HEK293T (cell line): ENCODE data around the gene NCL.
A peak's percentile ranks its signal among the peaks of the same experiment; 100 is the strongest.

Experiments
- CTCF ChIA-PET: fragments of 350-600 bp; formaldehyde crosslinking; extraction: SDS; loops from one replicate; lab custom pipeline; 2021; ENCODE audit warnings: antibody characterized with exemption, inconsistent platforms; lab: Yijun Ruan, JAX
- POLR2A ChIA-PET: fragments of 350-600 bp; formaldehyde crosslinking; extraction: SDS; loops from one replicate; lab custom pipeline; 2020; ENCODE audit warnings: antibody characterized with exemption, inconsistent platforms; lab: Yijun Ruan, JAX
- DNase-seq: peaks from one replicate; pipeline ENCODE4 v3.0.0; 2012; ENCODE audit warnings: mixed read lengths; ENCODE audit errors: extremely low spot score
- ARNT ChIP-seq: fragments of 450-650 bp; IDR thresholded peaks from 2 replicates; pipeline ENCODE4 v1.6.1; 2017; ENCODE audit warnings: mild to moderate bottlenecking
- BHLHE40 ChIP-seq: fragments of 450-650 bp; IDR thresholded peaks from 2 replicates; pipeline ENCODE4 v1.6.1; 2016; ENCODE audit warnings: mild to moderate bottlenecking, moderate library complexity, borderline replicate concordance
- CTBP1 ChIP-seq: fragments of 450-650 bp; IDR thresholded peaks from 2 replicates; pipeline ENCODE4 v1.6.1; 2016; ENCODE audit warnings: borderline replicate concordance
- ELF4 ChIP-seq: fragments of 450-650 bp; IDR thresholded peaks from 2 replicates; pipeline ENCODE4 v1.6.1; 2017; ENCODE audit warnings: antibody characterized with exemption
- FOXA1 ChIP-seq: fragments of 450-650 bp; IDR thresholded peaks from 2 replicates; pipeline ENCODE4 v1.6.1; 2016; ENCODE audit warnings: mild to moderate bottlenecking
- FOXK2 ChIP-seq: fragments of 450-650 bp; IDR thresholded peaks from 2 replicates; pipeline ENCODE4 v1.6.1; 2016; ENCODE audit warnings: mild to moderate bottlenecking
- FOXM1 ChIP-seq: fragments of 450-650 bp; IDR thresholded peaks from 2 replicates; pipeline ENCODE4 v1.6.1; 2017; ENCODE audit warnings: mild to moderate bottlenecking, borderline replicate concordance
- HDGF ChIP-seq: fragments of 450-650 bp; IDR thresholded peaks from 2 replicates; pipeline ENCODE4 v1.6.1; 2017; ENCODE audit warnings: antibody characterized with exemption, borderline replicate concordance
- L3MBTL2 ChIP-seq: fragments of 450-650 bp; conservative IDR thresholded peaks from 2 replicates; pipeline ENCODE4 v1.6.1; 2016; ENCODE audit warnings: mild to moderate bottlenecking
- LEF1 ChIP-seq: fragments of 450-650 bp; IDR thresholded peaks from 2 replicates; pipeline ENCODE4 v1.6.1; 2017; ENCODE audit warnings: mild to moderate bottlenecking, borderline replicate concordance
- NFRKB ChIP-seq: fragments of 450-650 bp; IDR thresholded peaks from 2 replicates; pipeline ENCODE4 v1.6.1; 2016; ENCODE audit warnings: mild to moderate bottlenecking, moderate library complexity
- PKNOX1 ChIP-seq: fragments of 450-650 bp; IDR thresholded peaks from 2 replicates; pipeline ENCODE4 v1.6.1; 2016
- SP1 ChIP-seq: fragments of 450-650 bp; IDR thresholded peaks from 2 replicates; pipeline ENCODE4 v1.6.1; 2017
- SUZ12 ChIP-seq: fragments of 450-650 bp; IDR thresholded peaks from 2 replicates; pipeline ENCODE4 v1.6.1; 2016; ENCODE audit warnings: mild to moderate bottlenecking
- TARDBP ChIP-seq: fragments of 450-650 bp; IDR thresholded peaks from 2 replicates; pipeline ENCODE4 v1.6.1; 2016
- ZNF384 ChIP-seq: fragments of 450-650 bp; IDR thresholded peaks from 2 replicates; pipeline ENCODE4 v1.6.1; 2016

Gene NCL

GRCh38 chr2:231483398-231484329 lies 19.4 kb upstream of the NCL start:
- ChIA-PET CTCF (interaction anchor here (1.0 to 3.1 kb wide), 4 partner anchors 7 to 15 kb away, joined by 3 to 20 read pairs (median 4); no protein-coding TSS in a partner anchor), POLR2A (interaction anchor here (9.9 kb wide), 1 partner anchor 18 kb away, joined by 134 read pairs; the partner anchor contains the start of gene NCL)
- no peak for DNase-seq
- TF ChIP-seq TARDBP (no peak), SP1 (no peak), FOXA1 (no peak), CTBP1 (no peak), FOXK2 (no peak), SUZ12 (no peak), NFRKB (no peak), ELF4 (no peak), HDGF (no peak), PKNOX1 (no peak), FOXM1 (no peak), LEF1 (no peak), ARNT (no peak), L3MBTL2 (no peak), BHLHE40 (no peak)

- CTCF ChIA-PET, result interaction anchor here (0.7 to 3.1 kb wide), 7 partner anchors 8 to 31 kb away, joined by 3 to 20 read pairs (median 4); partner anchors contain the start of gene NCL
- POLR2A ChIA-PET, result interaction anchor here (1.0 to 9.9 kb wide), 3 partner anchors 17 to 31 kb away, joined by 5 to 134 read pairs (median 10); partner anchors contain the start of gene NCL
Observed at GRCh38 chr2:231482806-231483391, 18.6 kb upstream of the NCL start.

GRCh38 chr2:231480781-231481180 lies 16.5 kb upstream of the NCL start:
- ChIA-PET CTCF (interaction anchor here (0.6 to 3.1 kb wide), 5 partner anchors 12 to 496 kb away, joined by 3 to 20 read pairs (median 5); no protein-coding TSS in a partner anchor), POLR2A (interaction anchor here (2.4 to 9.9 kb wide), 2 partner anchors 15 to 33 kb away, joined by 10 to 134 read pairs; partner anchors contain the start of gene NCL)
- TF ChIP-seq FOXA1, result no peak
- TF ChIP-seq LEF1, result no peak
- TF ChIP-seq HDGF, result no peak
- TF ChIP-seq TARDBP, result no peak
- no peak for TF ChIP-seq ARNT
- TF ChIP-seq PKNOX1, result no peak
- no peak for TF ChIP-seq SUZ12
- no peak for TF ChIP-seq FOXM1
- TF ChIP-seq BHLHE40, result no peak
- TF ChIP-seq ELF4, result no peak
- DNase-seq, result no peak

More at GRCh38 chr2:231482806-231483391, 18.6 kb upstream of the NCL start:
- peak; percentile 89 for DNase-seq
- no peak for TF ChIP-seq ARNT
- no peak for TF ChIP-seq FOXA1
- no peak for TF ChIP-seq FOXK2
- no peak for TF ChIP-seq FOXM1

DNA sequence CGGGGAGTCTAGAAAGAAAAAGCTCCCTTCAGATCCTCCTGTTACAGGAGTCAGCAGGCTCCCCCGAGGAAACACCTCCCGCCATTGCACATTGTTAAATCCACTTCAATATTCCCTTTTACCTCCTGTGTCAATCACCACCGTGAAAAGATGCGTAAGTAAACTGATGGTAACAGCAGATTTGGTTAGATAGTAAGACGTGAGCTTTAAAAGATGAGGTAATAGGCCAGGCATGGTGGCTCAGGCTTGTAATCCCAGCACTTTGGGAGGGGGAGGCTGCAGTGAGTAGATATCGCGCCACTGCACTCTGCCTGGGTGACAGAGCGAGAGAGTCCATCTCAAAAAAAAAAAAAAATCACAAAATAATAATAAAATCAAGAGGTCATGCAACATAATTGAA lies 15.2 kb upstream of the NCL start:
- CTCF ChIA-PET, result interaction anchor here (1.0 kb wide), 1 partner anchor 51 kb away, joined by 4 read pairs; the partner anchor contains the start of gene NMUR1
- no peak for DNase-seq
- POLR2A ChIA-PET, result interaction anchor here (9.9 kb wide), 1 partner anchor 14 kb away, joined by 134 read pairs; the partner anchor contains the start of gene NCL
- TF ChIP-seq PKNOX1, result peak; percentile 55
- no peak for TF ChIP-seq HDGF

- DNase-seq, result no peak
- ChIA-PET CTCF (no interaction called here), POLR2A (interaction anchor here (9.9 kb wide), 1 partner anchor 11 kb away, joined by 134 read pairs; the partner anchor contains the start of gene NCL)
- TF ChIP-seq ZNF384 (no peak), BHLHE40 (no peak), HDGF (no peak), TARDBP (no peak), ARNT (no peak), LEF1 (no peak), FOXM1 (no peak), FOXK2 (no peak), CTBP1 (no peak)
Observed at GRCh38 chr2:231476920-231477319, 12.6 kb upstream of the NCL start.

DNA sequence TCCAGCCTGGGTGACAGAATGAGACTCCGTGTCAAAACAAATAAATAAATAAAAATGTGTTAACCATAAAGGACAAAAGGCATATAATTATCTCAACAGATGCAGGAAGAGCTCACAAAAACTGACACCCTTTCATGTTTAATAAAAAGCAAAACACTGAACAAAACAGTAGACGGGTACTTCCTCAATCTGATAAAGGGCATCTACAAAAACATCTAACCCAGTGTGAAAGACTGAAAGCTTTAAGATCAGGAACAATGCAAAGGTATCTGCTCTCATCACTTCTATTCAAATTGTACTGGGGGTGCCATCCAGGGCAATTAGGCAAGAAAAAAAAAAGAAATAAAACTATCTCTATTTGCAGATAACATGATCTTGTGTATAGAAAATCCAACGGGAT lies 11.7 kb upstream of the NCL start:
- no peak for TF ChIP-seq PKNOX1
- no peak for TF ChIP-seq NFRKB
- TF ChIP-seq SUZ12, result no peak
- TF ChIP-seq CTBP1, result no peak
- TF ChIP-seq HDGF, result no peak
- TF ChIP-seq L3MBTL2, result no peak
- no peak for TF ChIP-seq ZNF384
- no peak for TF ChIP-seq FOXM1
- no peak for TF ChIP-seq FOXK2
- ChIA-PET CTCF (interaction anchor here (0.6 kb wide), 2 partner anchors 8 to 152 kb away, joined by 3 to 5 read pairs; no protein-coding TSS in a partner anchor), POLR2A (interaction anchor here (9.9 kb wide), 1 partner anchor 10 kb away, joined by 134 read pairs; the partner anchor contains the start of gene NCL)
- no peak for DNase-seq
